Embryonic facial prominence (tissue), 1 donor: ENCODE results near the gene MTX3.
A peak's percentile ranks its signal among the peaks of the same experiment; 100 is the strongest.

ENCODE experiments used
- DNase-seq: peaks from one replicate; pipeline ENCODE4 v3.0.0-alpha.2; 2016; ENCODE audit errors: extremely low spot score

MTX3 gene

GRCh38 chr5:79934681-79935080 lies 56.4 kb downstream of the MTX3 start:
- DNase-seq = no peak

DNA sequence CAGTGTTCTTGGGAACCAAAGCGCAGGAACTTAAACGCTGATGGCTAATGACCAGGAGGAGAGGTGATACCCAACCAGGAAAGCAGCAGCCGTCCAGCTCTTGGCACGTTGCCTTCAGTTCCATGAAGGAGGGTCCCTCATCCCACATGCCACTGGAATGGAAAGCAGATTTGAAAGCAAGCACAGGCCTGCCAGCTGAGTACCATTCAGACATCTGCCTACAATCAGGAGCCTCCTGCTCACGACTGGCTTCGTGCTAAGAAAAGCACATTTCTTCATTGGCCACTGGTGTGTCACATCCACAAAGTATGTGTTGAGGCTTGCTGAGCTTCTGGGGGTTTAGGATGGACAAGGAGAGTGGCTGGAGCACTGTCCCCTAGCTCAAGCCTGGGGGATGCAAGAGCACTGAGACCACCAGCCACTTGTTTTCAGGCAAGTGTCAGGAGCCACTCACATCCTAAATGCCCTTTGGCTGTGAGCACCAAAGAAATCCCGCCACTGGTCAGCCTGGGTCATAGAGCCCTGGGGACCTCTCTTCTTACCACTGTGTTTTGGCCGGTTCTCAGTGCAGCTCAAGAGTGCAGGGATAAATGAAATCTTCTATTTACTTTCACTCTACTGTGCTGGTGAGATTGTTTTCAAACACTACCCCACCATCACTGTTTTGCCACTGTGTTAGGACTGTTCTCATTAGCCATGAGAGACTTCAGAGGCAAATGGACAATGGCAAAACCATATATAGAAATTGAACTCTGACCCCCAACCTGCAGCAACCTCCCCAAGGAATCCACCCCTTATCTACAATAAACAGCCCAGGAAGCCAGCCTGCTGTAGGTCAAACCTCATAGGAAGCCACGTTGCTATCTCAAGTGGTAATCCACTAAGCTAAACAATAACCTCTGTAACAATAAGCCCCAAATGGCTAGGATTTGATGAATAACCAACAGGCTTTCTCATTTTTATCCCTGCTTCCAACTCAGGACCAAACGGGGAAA lies 58.3 kb downstream of the MTX3 start:
- DNase-seq = peak; percentile 15

DNA sequence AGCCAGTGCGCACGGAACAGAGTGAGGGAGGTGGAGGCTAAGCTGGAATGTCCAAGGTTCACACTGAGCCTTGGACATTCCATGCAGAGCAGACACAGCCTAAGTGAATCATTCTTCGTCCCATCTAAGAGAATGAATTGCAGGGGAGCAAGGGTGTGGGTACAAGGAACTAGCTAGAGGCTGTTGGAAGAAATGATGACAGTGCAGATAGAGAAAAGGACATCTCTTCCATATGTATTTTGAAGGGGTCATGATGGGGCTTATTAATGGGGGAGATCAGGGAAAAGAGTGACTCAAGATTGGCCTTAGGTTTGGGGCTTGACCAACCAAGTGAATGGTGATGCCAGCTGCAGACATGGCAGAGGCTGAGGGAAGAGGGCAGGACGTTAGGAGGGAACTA lies 59.2 kb downstream of the MTX3 start:
- DNase-seq = no peak

- no peak for DNase-seq
Observed at GRCh38 chr5:79931409-79931808, 59.7 kb downstream of the MTX3 start.

GRCh38 chr5:79929095-79929494 lies 62.0 kb downstream of the MTX3 start:
- no peak for DNase-seq
